IPS-15b (cell line): ENCODE data around the gene CACNA1C.

Experiments
- H3K27me3 ChIP-seq: one replicate; pipeline ENCODE4 v1.6.1; 2013; ENCODE audit warnings: low read length; ENCODE audit not compliant: control insufficient read depth, insufficient read depth
- H3K36me3 ChIP-seq: one replicate; pipeline ENCODE4 v1.6.1; 2013; ENCODE audit warnings: low read length; ENCODE audit not compliant: control insufficient read depth, insufficient read depth
- H3K4me1 ChIP-seq: one replicate; pipeline ENCODE4 v1.6.1; 2013; ENCODE audit warnings: mild to moderate bottlenecking, low read length; ENCODE audit not compliant: control insufficient read depth, insufficient read depth
- H3K4me3 ChIP-seq: one replicate; pipeline ENCODE4 v1.5.1; 2013; ENCODE audit warnings: low read depth, low read length
- H3K9ac ChIP-seq: one replicate; pipeline ENCODE4 v1.6.1; 2013; ENCODE audit warnings: low read depth, mild to moderate bottlenecking, low read length
- H3K9me3 ChIP-seq: one replicate; pipeline ENCODE4 v1.6.1; 2013; ENCODE audit warnings: mild to moderate bottlenecking, low read length; ENCODE audit not compliant: control insufficient read depth, insufficient read depth

Gene CACNA1C

GRCh38 chr12:2274733-2275132 lies 221.9 kb downstream of the CACNA1C start:
- H3K9me3 ChIP-seq: no peaks in the 10 kb centered on the region

GRCh38 chr12:2276288-2277033 lies 223.7 kb downstream of the CACNA1C start:
- Histone ChIP-seq H3K9me3 (no peaks in the 10 kb centered on the region), H3K4me1 (no peaks in the 10 kb centered on the region), H3K36me3 (no peaks in the 10 kb centered on the region), H3K4me3 (no peak overlapping the region), H3K9ac (no peak overlapping the region), H3K27me3 (no peaks in the 10 kb centered on the region)

More at GRCh38 chr12:2274733-2275132, 221.9 kb downstream of the CACNA1C start:
- H3K9ac ChIP-seq: no peak overlapping the region
- no peak overlapping the region for H3K4me3 ChIP-seq
- H3K36me3 ChIP-seq: no peaks in the 10 kb centered on the region
- H3K4me1 ChIP-seq: no peaks in the 10 kb centered on the region
- H3K27me3 ChIP-seq: no peaks in the 10 kb centered on the region

GRCh38 chr12:2277492-2278155 lies 224.8 kb downstream of the CACNA1C start:
- no peak overlapping the region for H3K9ac ChIP-seq
- no peaks in the 10 kb centered on the region for H3K36me3 ChIP-seq
- no peak overlapping the region for H3K4me3 ChIP-seq
- no peaks in the 10 kb centered on the region for H3K27me3 ChIP-seq
- H3K9me3 ChIP-seq: no peaks in the 10 kb centered on the region
- H3K4me1 ChIP-seq: no peaks in the 10 kb centered on the region

GRCh38 chr12:2281446-2281845 lies 228.7 kb downstream of the CACNA1C start:
- H3K27me3 ChIP-seq: no peaks in the 10 kb centered on the region
- peaks cover 3% of the 10 kb centered on the region for H3K4me1 ChIP-seq

GRCh38 chr12:2282318-2282717 lies 229.5 kb downstream of the CACNA1C start:
- Histone ChIP-seq H3K27me3 (no peaks in the 10 kb centered on the region), H3K9ac (no peak overlapping the region), H3K4me1 (peaks cover 4% of the 10 kb centered on the region), H3K9me3 (no peaks in the 10 kb centered on the region), H3K36me3 (no peaks in the 10 kb centered on the region), H3K4me3 (no peak overlapping the region)

More at GRCh38 chr12:2281446-2281845, 228.7 kb downstream of the CACNA1C start:
- no peak overlapping the region for H3K4me3 ChIP-seq
- H3K36me3 ChIP-seq: no peaks in the 10 kb centered on the region
- H3K9ac ChIP-seq: no peak overlapping the region
- H3K9me3 ChIP-seq: no peaks in the 10 kb centered on the region

GRCh38 chr12:2283480-2283879 lies 230.7 kb downstream of the CACNA1C start:
- Histone ChIP-seq H3K9ac (no peak overlapping the region), H3K36me3 (no peaks in the 10 kb centered on the region), H3K27me3 (no peaks in the 10 kb centered on the region), H3K4me1 (peaks cover 11% of the 10 kb centered on the region), H3K9me3 (no peaks in the 10 kb centered on the region), H3K4me3 (no peak overlapping the region)

GRCh38 chr12:2283916-2284315 lies 231.1 kb downstream of the CACNA1C start:
- Histone ChIP-seq H3K4me3 (no peak overlapping the region), H3K9ac (no peak overlapping the region), H3K36me3 (no peaks in the 10 kb centered on the region), H3K27me3 (no peaks in the 10 kb centered on the region), H3K4me1 (peaks cover 14% of the 10 kb centered on the region), H3K9me3 (no peaks in the 10 kb centered on the region)

- H3K9me3 ChIP-seq: no peaks in the 10 kb centered on the region
- H3K9ac ChIP-seq: no peak overlapping the region
- H3K4me1 ChIP-seq: peaks cover 14% of the 10 kb centered on the region
- H3K4me3 ChIP-seq: no peak overlapping the region
- H3K27me3 ChIP-seq: no peaks in the 10 kb centered on the region
- no peaks in the 10 kb centered on the region for H3K36me3 ChIP-seq
These were observed 231.6 kb downstream of the CACNA1C start for GRCh38 chr12:2284321-2284813.

GRCh38 chr12:2284857-2285256 lies 232.1 kb downstream of the CACNA1C start:
- Histone ChIP-seq H3K27me3 (no peaks in the 10 kb centered on the region), H3K4me1 (peaks cover 14% of the 10 kb centered on the region), H3K36me3 (no peaks in the 10 kb centered on the region), H3K9ac (no peak overlapping the region), H3K4me3 (no peak overlapping the region), H3K9me3 (no peaks in the 10 kb centered on the region)

- no peak overlapping the region for H3K4me3 ChIP-seq
- H3K36me3 ChIP-seq: no peaks in the 10 kb centered on the region
- no peaks in the 10 kb centered on the region for H3K27me3 ChIP-seq
- H3K9me3 ChIP-seq: no peaks in the 10 kb centered on the region
- peaks cover 14% of the 10 kb centered on the region for H3K4me1 ChIP-seq
- H3K9ac ChIP-seq: no peak overlapping the region
These were observed 232.7 kb downstream of the CACNA1C start for GRCh38 chr12:2285462-2285861.

GRCh38 chr12:2286047-2286446 lies 233.3 kb downstream of the CACNA1C start:
- H3K36me3 ChIP-seq: no peaks in the 10 kb centered on the region
- no peaks in the 10 kb centered on the region for H3K9me3 ChIP-seq
- peaks cover 14% of the 10 kb centered on the region for H3K4me1 ChIP-seq
- no peaks in the 10 kb centered on the region for H3K27me3 ChIP-seq
- H3K4me3 ChIP-seq: no peak overlapping the region
- no peak overlapping the region for H3K9ac ChIP-seq
